Ishikawa (cell line): ENCODE data around the gene PROX2.

ENCODE experiments used
- CEBPB ChIP-seq: IDR thresholded peaks from 2 replicates; pipeline ENCODE4 v1.6.1; 2012
- CREB1 ChIP-seq: IDR thresholded peaks from 2 replicates; pipeline ENCODE4 v1.6.1; 2012; ENCODE audit warnings: low read depth
- EP300 ChIP-seq: IDR thresholded peaks from 2 replicates; pipeline ENCODE4 v1.6.1; 2012; ENCODE audit warnings: borderline replicate concordance
- FOXM1 ChIP-seq: IDR thresholded peaks from 2 replicates; pipeline ENCODE4 v1.6.1; 2012; ENCODE audit warnings: low read depth, borderline replicate concordance
- MAX ChIP-seq: IDR thresholded peaks from 2 replicates; pipeline ENCODE4 v1.6.1; 2012
- NFIC ChIP-seq: IDR thresholded peaks from 2 replicates; pipeline ENCODE4 v1.6.1; 2012
- RAD21 ChIP-seq: IDR thresholded peaks from 2 replicates; pipeline ENCODE4 v1.6.1; 2012; ENCODE audit warnings: low read depth
- REST ChIP-seq: IDR thresholded peaks from 2 replicates; pipeline ENCODE4 v1.6.1; 2012; ENCODE audit warnings: low read depth, mild to moderate bottlenecking
- TAF1 ChIP-seq: IDR thresholded peaks from 2 replicates; pipeline ENCODE4 v1.6.1; 2012; ENCODE audit warnings: low read depth, mild to moderate bottlenecking
- TEAD4 ChIP-seq: IDR thresholded peaks from 2 replicates; pipeline ENCODE4 v1.6.1; 2012
- YY1 ChIP-seq: IDR thresholded peaks from 2 replicates; pipeline ENCODE4 v1.6.1; 2012; ENCODE audit warnings: low read depth
- TF ChIP-seq, protein P1 (sequence below): IDR thresholded peaks from 2 replicates; pipeline ENCODE4 v1.6.1; 2012

DNA sequence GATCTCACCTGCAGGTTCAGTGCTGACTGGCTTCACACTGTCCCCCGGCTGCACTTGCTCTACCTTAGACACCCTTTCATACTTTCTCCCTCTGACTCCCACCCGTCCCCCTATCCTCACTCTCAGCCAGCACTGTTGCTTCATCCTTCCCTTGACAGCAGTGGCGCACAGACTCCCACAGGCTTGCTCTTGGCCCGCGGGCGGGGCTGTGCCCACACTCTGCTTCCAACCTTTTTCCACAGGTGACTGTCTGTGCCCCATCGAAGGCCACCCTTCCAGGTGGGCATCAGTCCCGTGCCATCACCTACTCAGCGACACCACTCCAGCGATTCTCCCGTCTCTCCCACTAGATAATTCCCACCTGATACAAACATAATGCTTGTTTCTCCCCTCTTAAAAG is 48.1 kb upstream of the PROX2 start:
- no peak for TF ChIP-seq TEAD4
- TF ChIP-seq EP300: no peak
- no peak for TF ChIP-seq TAF1
- no peak for TF ChIP-seq FOXM1
- no peak for TF ChIP-seq RAD21
- no peak for TF ChIP-seq CEBPB
- TF ChIP-seq YY1: no peak
- no peak for TF ChIP-seq MAX
- TF ChIP-seq, protein P1, sequence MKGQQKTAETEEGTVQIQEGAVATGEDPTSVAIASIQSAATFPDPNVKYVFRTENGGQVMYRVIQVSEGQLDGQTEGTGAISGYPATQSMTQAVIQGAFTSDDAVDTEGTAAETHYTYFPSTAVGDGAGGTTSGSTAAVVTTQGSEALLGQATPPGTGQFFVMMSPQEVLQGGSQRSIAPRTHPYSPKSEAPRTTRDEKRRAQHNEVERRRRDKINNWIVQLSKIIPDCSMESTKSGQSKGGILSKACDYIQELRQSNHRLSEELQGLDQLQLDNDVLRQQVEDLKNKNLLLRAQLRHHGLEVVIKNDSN: no peak
- TF ChIP-seq REST: no peak
- TF ChIP-seq NFIC: no peak
- no peak for TF ChIP-seq CREB1
